ENCODE measurements around the gene MAP4K3.

Gene MAP4K3

DNA sequence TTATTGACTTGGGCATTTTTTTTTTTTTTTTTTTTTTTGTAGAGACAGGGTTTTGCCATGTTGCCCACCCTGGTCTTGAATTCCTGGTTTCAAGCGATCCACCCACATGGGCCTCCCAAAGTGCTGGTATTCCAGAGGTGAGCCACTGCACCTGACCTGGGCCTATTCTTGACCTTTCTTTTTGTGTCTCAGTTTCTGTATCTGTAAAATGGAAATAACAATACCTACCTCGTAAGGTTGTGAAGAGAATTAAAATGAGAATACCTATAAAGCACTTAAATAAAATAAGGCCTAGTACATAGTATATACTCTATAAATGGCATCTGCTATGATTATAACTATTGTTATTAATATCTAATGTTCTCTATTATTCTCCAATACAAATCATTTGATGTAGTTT is 15.7 kb downstream of the MAP4K3 start (continued):
- TF ChIP-seq, protein P1, sequence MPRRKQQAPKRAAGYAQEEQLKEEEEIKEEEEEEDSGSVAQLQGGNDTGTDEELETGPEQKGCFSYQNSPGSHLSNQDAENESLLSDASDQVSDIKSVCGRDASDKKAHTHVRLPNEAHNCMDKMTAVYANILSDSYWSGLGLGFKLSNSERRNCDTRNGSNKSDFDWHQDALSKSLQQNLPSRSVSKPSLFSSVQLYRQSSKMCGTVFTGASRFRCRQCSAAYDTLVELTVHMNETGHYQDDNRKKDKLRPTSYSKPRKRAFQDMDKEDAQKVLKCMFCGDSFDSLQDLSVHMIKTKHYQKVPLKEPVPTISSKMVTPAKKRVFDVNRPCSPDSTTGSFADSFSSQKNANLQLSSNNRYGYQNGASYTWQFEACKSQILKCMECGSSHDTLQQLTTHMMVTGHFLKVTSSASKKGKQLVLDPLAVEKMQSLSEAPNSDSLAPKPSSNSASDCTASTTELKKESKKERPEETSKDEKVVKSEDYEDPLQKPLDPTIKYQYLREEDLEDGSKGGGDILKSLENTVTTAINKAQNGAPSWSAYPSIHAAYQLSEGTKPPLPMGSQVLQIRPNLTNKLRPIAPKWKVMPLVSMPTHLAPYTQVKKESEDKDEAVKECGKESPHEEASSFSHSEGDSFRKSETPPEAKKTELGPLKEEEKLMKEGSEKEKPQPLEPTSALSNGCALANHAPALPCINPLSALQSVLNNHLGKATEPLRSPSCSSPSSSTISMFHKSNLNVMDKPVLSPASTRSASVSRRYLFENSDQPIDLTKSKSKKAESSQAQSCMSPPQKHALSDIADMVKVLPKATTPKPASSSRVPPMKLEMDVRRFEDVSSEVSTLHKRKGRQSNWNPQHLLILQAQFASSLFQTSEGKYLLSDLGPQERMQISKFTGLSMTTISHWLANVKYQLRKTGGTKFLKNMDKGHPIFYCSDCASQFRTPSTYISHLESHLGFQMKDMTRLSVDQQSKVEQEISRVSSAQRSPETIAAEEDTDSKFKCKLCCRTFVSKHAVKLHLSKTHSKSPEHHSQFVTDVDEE (CRISPR knock-in tag; IDR thresholded peaks at IDR 0.05) = no peak
- no peak for TF ChIP-seq TOX (CRISPR knock-in tag; IDR thresholded peaks at IDR 0.05; ENCODE audit: borderline replicate concordance)
- no peak for TF ChIP-seq ARNTL (CRISPR knock-in tag; IDR thresholded peaks at IDR 0.05; ENCODE audit: borderline replicate concordance, low read depth)
- TF ChIP-seq ESRRG (CRISPR knock-in tag; IDR thresholded peaks at IDR 0.05) = no peak
- TF ChIP-seq ZFP30 (CRISPR knock-in tag; IDR thresholded peaks at IDR 0.05) = no peak

DNA sequence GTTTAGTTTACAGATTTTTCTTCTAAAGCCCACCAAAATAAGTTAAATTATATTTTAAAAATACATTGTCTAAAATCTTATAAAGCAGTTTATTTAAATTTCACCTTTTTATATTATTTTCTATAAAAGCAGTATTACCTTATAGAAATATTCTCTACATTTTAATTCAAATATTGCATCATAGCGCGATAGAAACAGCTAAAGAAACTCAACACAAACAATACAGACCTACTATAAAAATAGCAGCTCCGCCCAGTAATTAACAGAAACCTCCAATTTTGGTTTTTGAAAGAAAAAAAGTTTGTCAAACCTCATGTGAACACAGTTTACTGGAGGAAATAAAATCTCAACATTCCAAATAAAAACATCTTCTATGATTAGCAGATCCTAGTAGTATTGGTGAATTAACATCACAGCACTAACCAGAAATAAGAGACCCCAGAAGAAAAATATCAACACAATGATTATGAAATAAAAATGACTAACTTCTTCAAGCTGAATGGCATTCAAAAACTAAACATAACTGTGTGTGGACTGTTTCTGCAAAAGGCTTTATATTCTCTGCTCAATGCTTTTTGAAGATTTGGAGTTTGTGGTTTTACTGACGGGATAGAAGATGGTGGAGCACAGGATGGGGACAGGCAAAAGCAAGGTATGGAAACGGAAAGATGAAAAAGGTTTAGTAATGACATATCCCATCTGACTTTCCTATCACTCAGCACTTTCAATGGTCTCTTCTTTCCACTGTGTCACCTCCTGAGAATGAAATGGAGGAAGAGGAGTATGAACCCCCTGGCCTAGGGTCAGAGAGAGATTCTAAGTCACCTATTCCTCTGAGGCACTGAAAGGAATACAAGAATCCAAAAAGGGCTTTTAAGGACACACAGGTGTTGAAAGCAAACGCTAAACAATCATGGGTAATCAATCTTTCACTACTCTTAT is 17.5 kb downstream of the MAP4K3 start:
- ATAC-seq = no peak
- TF ChIP-seq ISL1 (CRISPR knock-in tag; IDR thresholded peaks at IDR 0.05) (no peak), RARB (CRISPR knock-in tag; IDR thresholded peaks at IDR 0.05) (no peak), OSR1 (CRISPR knock-in tag; IDR thresholded peaks at IDR 0.05) (no peak), ZC3H10 (CRISPR knock-in tag; IDR thresholded peaks at IDR 0.05) (no peak), ZFP30 (CRISPR knock-in tag; IDR thresholded peaks at IDR 0.05) (no peak)

DNA sequence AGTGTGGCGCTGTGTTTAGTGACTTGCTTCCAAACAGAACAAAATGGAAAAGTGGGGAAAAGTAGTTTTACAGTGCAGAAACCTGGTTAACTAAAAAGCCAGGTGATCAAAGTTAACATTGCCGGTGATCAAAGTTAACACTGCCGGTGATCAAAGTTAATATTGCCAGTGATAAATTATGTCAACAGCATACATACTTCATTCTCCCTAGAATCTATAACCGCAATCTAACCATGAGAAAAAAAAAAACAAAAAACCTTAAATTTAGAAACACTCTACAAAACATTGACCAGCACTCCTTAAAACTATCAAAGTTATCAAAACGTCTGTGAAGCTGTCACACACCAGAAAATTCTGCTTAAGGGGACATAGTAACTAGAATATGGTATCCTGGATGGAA is 18.6 kb downstream of the MAP4K3 start:
- TF ChIP-seq, protein P2, sequence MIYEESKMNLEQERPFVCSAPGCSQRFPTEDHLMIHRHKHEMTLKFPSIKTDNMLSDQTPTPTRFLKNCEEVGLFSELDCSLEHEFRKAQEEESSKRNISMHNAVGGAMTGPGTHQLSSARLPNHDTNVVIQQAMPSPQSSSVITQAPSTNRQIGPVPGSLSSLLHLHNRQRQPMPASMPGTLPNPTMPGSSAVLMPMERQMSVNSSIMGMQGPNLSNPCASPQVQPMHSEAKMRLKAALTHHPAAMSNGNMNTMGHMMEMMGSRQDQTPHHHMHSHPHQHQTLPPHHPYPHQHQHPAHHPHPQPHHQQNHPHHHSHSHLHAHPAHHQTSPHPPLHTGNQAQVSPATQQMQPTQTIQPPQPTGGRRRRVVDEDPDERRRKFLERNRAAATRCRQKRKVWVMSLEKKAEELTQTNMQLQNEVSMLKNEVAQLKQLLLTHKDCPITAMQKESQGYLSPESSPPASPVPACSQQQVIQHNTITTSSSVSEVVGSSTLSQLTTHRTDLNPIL (CRISPR knock-in tag; IDR thresholded peaks at IDR 0.05; ENCODE audit: low read depth) = no peak
- TF ChIP-seq ZNF70 (CRISPR knock-in tag; IDR thresholded peaks at IDR 0.05) (no peak), BACH2 (CRISPR knock-in tag; IDR thresholded peaks at IDR 0.05; ENCODE audit: borderline replicate concordance) (no peak), ISL1 (CRISPR knock-in tag; IDR thresholded peaks at IDR 0.05) (no peak), ESRRG (CRISPR knock-in tag; IDR thresholded peaks at IDR 0.05) (no peak), ZNF565 (CRISPR knock-in tag; conservative IDR thresholded peaks at IDR 0.05; ENCODE audit: low read depth) (no peak), PPARA (CRISPR knock-in tag; IDR thresholded peaks at IDR 0.05; ENCODE audit: borderline replicate concordance) (no peak), OSR1 (CRISPR knock-in tag; IDR thresholded peaks at IDR 0.05) (no peak), ZFP30 (CRISPR knock-in tag; IDR thresholded peaks at IDR 0.05) (no peak), CSDC2 (CRISPR knock-in tag; IDR thresholded peaks at IDR 0.05) (no peak), TOX (CRISPR knock-in tag; IDR thresholded peaks at IDR 0.05; ENCODE audit: borderline replicate concordance) (no peak), TCF4 (CRISPR knock-in tag; IDR thresholded peaks at IDR 0.05; ENCODE audit: borderline replicate concordance) (no peak), GLIS3 (CRISPR knock-in tag; IDR thresholded peaks at IDR 0.05) (no peak), ARNTL (CRISPR knock-in tag; IDR thresholded peaks at IDR 0.05; ENCODE audit: borderline replicate concordance, low read depth) (no peak), SNAI2 (CRISPR knock-in tag; IDR thresholded peaks at IDR 0.05) (no peak), ZC3H10 (CRISPR knock-in tag; IDR thresholded peaks at IDR 0.05) (no peak), ZFP3 (CRISPR knock-in tag; IDR thresholded peaks at IDR 0.05) (no peak)
- TF ChIP-seq, protein P1 (CRISPR knock-in tag; IDR thresholded peaks at IDR 0.05) = no peak
- TF ChIP-seq, protein P3, sequence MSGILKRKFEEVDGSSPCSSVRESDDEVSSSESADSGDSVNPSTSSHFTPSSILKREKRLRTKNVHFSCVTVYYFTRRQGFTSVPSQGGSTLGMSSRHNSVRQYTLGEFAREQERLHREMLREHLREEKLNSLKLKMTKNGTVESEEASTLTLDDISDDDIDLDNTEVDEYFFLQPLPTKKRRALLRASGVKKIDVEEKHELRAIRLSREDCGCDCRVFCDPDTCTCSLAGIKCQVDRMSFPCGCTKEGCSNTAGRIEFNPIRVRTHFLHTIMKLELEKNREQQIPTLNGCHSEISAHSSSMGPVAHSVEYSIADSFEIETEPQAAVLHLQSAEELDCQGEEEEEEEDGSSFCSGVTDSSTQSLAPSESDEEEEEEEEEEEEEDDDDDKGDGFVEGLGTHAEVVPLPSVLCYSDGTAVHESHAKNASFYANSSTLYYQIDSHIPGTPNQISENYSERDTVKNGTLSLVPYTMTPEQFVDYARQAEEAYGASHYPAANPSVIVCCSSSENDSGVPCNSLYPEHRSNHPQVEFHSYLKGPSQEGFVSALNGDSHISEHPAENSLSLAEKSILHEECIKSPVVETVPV (CRISPR knock-in tag; IDR thresholded peaks at IDR 0.05) = no peak
- no peak for ATAC-seq
